HCT116 (cell line): ENCODE data around the gene TBCC.

Experiments used
- CTCF ChIP-seq, 3 experiments: fragments of 200-600 bp in 1 of 3; sonication (generic) in 1 of 3; IDR thresholded peaks in 2 of 3; conservative IDR thresholded peaks in 1 of 3; 2 replicates each; pipeline ENCODE4 v1.5.1; 2012 to 2017; ENCODE audit warnings: low read depth in 2 of 3, low read length in 2 of 3, antibody characterized with exemption in 1 of 3, borderline replicate concordance in 1 of 3, control low read depth in 1 of 3, mild to moderate bottlenecking in 1 of 3, mixed read lengths in 1 of 3, mixed run types in 1 of 3, moderate library complexity in 1 of 3; ENCODE audit not compliant: insufficient read depth in 1 of 3
- EZH2phosphoT487 ChIP-seq: fragments of 200-600 bp; IDR thresholded peaks from 2 replicates; pipeline ENCODE4 v1.6.1; 2018; ENCODE audit warnings: antibody characterized with exemption, borderline replicate concordance
- FOSL1 ChIP-seq: IDR thresholded peaks from 2 replicates; pipeline ENCODE4 v1.6.1; 2012; ENCODE audit warnings: low read depth
- MAX ChIP-seq: IDR thresholded peaks from 2 replicates; pipeline ENCODE4 v1.6.1; 2012
- POLR2A ChIP-seq: IDR thresholded peaks from 2 replicates; pipeline ENCODE4 v1.7.0; 2011; ENCODE audit warnings: borderline replicate concordance; ENCODE audit not compliant: insufficient read depth, insufficient read length; ENCODE audit errors: extremely low read depth
- SIN3A ChIP-seq: IDR thresholded peaks from 2 replicates; pipeline ENCODE4 v1.6.1; 2012; ENCODE audit warnings: low read depth
- SRF ChIP-seq: IDR thresholded peaks from 2 replicates; pipeline ENCODE4 v1.6.1; 2012; ENCODE audit warnings: low read depth
- YY1 ChIP-seq: IDR thresholded peaks from 2 replicates; pipeline ENCODE4 v1.6.1; 2011; ENCODE audit warnings: low read length, low read depth, moderate library complexity, mild to moderate bottlenecking; ENCODE audit not compliant: insufficient replicate concordance; ENCODE audit errors: extremely low read depth
- ZBTB33 ChIP-seq: IDR thresholded peaks from 2 replicates; pipeline ENCODE4 v1.6.1; 2011; ENCODE audit warnings: mild to moderate bottlenecking, low read length, moderate library complexity; ENCODE audit not compliant: insufficient replicate concordance; ENCODE audit errors: extremely low read depth

- no peak for TF ChIP-seq CTCF (IDR thresholded peaks at IDR 0.05 in 2 of 3, conservative IDR thresholded peaks at IDR 0.05 in 1 of 3; ENCODE audit: borderline replicate concordance in 1 of 3, insufficient read depth in 1 of 3, low read depth in 2 of 3, low read length in 2 of 3)
- TF ChIP-seq POLR2A: no peak
- TF ChIP-seq EZH2phosphoT487: no peak
- TF ChIP-seq YY1: no peak
- TF ChIP-seq FOSL1: no peak
- TF ChIP-seq ZBTB33: no peak
- no peak for TF ChIP-seq MAX
- no peak for TF ChIP-seq SRF
- TF ChIP-seq SIN3A: no peak
These were observed 2.4 kb upstream of the TBCC start for GRCh38 chr6:42748203-42748898.
